SK-N-SH treated with all-trans-retinoic acid at 6 μM for 48 hours (cell line): ENCODE results near the gene SMCP.
A peak's percentile ranks its signal among the peaks of the same experiment; 100 is the strongest.

ENCODE experiments used
- ATAC-seq: fragments of 200-7000 bp; cut with Tn5 transposase; 3 replicates; pipeline ENCODE4 v1.9.1; 2020; ENCODE audit warnings: mild to moderate bottlenecking, moderate library complexity
- ARNTL ChIP-seq: fragments of 450-650 bp; formaldehyde crosslinking; IDR thresholded peaks from 2 replicates; pipeline ENCODE4 v1.5.0; 2020; ENCODE audit warnings: low read depth, mild to moderate bottlenecking, moderate library complexity, borderline replicate concordance
- CREB5 ChIP-seq: fragments of 250-450 bp; sonication (Bioruptor Pico); IDR thresholded peaks from 2 replicates; pipeline ENCODE4 v1.5.1; 2020; ENCODE audit warnings: low read depth, mild to moderate bottlenecking, moderate library complexity
- CSRNP3 ChIP-seq: fragments of 250-450 bp; sonication (Bioruptor Pico); IDR thresholded peaks from 2 replicates; pipeline ENCODE4 v1.5.1; 2021; ENCODE audit warnings: mild to moderate bottlenecking, moderate library complexity
- ESRRG ChIP-seq: fragments of 250-450 bp; sonication (Bioruptor Pico); IDR thresholded peaks from 2 replicates; pipeline ENCODE4 v1.6.1; 2021; ENCODE audit warnings: mild to moderate bottlenecking
- GLIS3 ChIP-seq: fragments of 250-450 bp; sonication (Bioruptor Pico); IDR thresholded peaks from 2 replicates; pipeline ENCODE4 v1.5.0; 2020; ENCODE audit warnings: mild to moderate bottlenecking, moderate library complexity
- ISL1 ChIP-seq: fragments of 250-450 bp; sonication (Bioruptor Pico); IDR thresholded peaks from 2 replicates; pipeline ENCODE4 v2.1.2; 2022; ENCODE audit warnings: mild to moderate bottlenecking, moderate library complexity
- OSR1 ChIP-seq: fragments of 250-450 bp; sonication (Bioruptor Pico); IDR thresholded peaks from 2 replicates; pipeline ENCODE4 v1.8.0; 2022; ENCODE audit warnings: moderate library complexity, mild to moderate bottlenecking, inconsistent platforms
- PATZ1 ChIP-seq: fragments of 250-450 bp; sonication (Bioruptor Pico); IDR thresholded peaks from 2 replicates; pipeline ENCODE4 v1.8.0; 2020; ENCODE audit warnings: mild to moderate bottlenecking, moderate library complexity, borderline replicate concordance
- PPARA ChIP-seq: fragments of 250-450 bp; sonication (Bioruptor Pico); IDR thresholded peaks from 2 replicates; pipeline ENCODE4 v1.5.0; 2020; ENCODE audit warnings: mild to moderate bottlenecking, borderline replicate concordance
- RARB ChIP-seq: fragments of 250-450 bp; sonication (Bioruptor Pico); IDR thresholded peaks from 2 replicates; pipeline ENCODE4 v1.8.0; 2021; ENCODE audit warnings: mild to moderate bottlenecking, moderate library complexity
- TCF4 ChIP-seq: fragments of 250-450 bp; sonication (Bioruptor Pico); IDR thresholded peaks from 2 replicates; pipeline ENCODE4 v1.8.0; 2021; ENCODE audit warnings: mild to moderate bottlenecking, moderate library complexity, borderline replicate concordance
- TOX ChIP-seq: fragments of 250-450 bp; sonication (Bioruptor Pico); IDR thresholded peaks from 2 replicates; pipeline ENCODE4 v1.8.0; 2021; ENCODE audit warnings: mild to moderate bottlenecking, moderate library complexity, borderline replicate concordance
- TSHZ2 ChIP-seq: fragments of 250-450 bp; sonication (Bioruptor Pico); IDR thresholded peaks from 2 replicates; pipeline ENCODE4 v1.5.0; 2020; ENCODE audit warnings: mild to moderate bottlenecking, moderate library complexity
- ZC3H10 ChIP-seq: fragments of 250-450 bp; sonication (Bioruptor Pico); IDR thresholded peaks from 2 replicates; pipeline ENCODE4 v1.5.1; 2021; ENCODE audit warnings: mild to moderate bottlenecking, moderate library complexity
- ZFP3 ChIP-seq: fragments of 250-450 bp; sonication (Bioruptor Pico); IDR thresholded peaks from 2 replicates; pipeline ENCODE4 v1.5.0; 2020; ENCODE audit warnings: mild to moderate bottlenecking, moderate library complexity
- ZFP30 ChIP-seq: fragments of 450-650 bp; formaldehyde crosslinking; IDR thresholded peaks from 2 replicates; pipeline ENCODE4 v1.5.0; 2022; ENCODE audit warnings: mild to moderate bottlenecking, moderate library complexity
- ZNF565 ChIP-seq: fragments of 450-650 bp; formaldehyde crosslinking; conservative IDR thresholded peaks from 2 replicates; pipeline ENCODE4 v1.5.0; 2020; ENCODE audit warnings: low read depth, mild to moderate bottlenecking, moderate library complexity
- ZNF8 ChIP-seq: fragments of 450-650 bp; formaldehyde crosslinking; IDR thresholded peaks from 2 replicates; pipeline ENCODE4 v1.5.0; 2020; ENCODE audit warnings: mild to moderate bottlenecking, moderate library complexity
- TF ChIP-seq, protein P1 (sequence below): fragments of 250-450 bp; sonication (Bioruptor Pico); IDR thresholded peaks from 2 replicates; pipeline ENCODE4 v1.8.0; 2021; ENCODE audit warnings: low read depth, mild to moderate bottlenecking, moderate library complexity, borderline replicate concordance

SMCP gene

GRCh38 chr1:152871731-152872126, 6.4 kb upstream of the SMCP start (continued):
- TF ChIP-seq TSHZ2 (no peak), PATZ1 (no peak)

- peak; percentile 52 for ATAC-seq
- TF ChIP-seq ZC3H10 = peak; percentile 10; the same call in 1 of the 2 replicates
- TF ChIP-seq PPARA (CRISPR knock-in tag) = no peak
Measured at GRCh38 chr1:152873495-152873894, 4.6 kb upstream of the SMCP start.

DNA sequence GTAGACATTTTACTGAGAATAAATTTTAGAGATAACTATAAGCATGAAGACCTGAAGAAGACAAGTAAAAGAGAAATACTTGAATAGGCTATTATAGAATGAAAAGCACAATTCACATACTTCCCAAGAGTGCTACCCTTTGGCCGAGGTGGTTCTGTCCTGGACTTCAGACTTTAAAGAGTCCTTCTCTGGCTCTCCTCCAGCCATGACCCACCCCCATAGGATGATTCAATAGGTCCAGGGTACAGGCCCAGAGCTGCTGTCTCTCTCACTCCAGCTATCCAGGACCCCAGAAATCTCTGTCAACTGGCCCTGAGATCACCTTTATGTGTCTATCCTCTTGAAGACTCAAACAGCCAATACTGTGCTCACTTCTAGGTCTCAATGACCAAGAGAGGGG, 1.3 kb upstream of the SMCP start:
- no peak for TF ChIP-seq TOX (CRISPR knock-in tag)
- no peak for TF ChIP-seq ZNF565
- no peak for TF ChIP-seq CREB5
- no peak for TF ChIP-seq ZC3H10
- TF ChIP-seq TSHZ2 = no peak
- TF ChIP-seq GLIS3 (CRISPR knock-in tag) = no peak
- TF ChIP-seq ZFP30 (CRISPR knock-in tag) = no peak
- TF ChIP-seq, protein P1, sequence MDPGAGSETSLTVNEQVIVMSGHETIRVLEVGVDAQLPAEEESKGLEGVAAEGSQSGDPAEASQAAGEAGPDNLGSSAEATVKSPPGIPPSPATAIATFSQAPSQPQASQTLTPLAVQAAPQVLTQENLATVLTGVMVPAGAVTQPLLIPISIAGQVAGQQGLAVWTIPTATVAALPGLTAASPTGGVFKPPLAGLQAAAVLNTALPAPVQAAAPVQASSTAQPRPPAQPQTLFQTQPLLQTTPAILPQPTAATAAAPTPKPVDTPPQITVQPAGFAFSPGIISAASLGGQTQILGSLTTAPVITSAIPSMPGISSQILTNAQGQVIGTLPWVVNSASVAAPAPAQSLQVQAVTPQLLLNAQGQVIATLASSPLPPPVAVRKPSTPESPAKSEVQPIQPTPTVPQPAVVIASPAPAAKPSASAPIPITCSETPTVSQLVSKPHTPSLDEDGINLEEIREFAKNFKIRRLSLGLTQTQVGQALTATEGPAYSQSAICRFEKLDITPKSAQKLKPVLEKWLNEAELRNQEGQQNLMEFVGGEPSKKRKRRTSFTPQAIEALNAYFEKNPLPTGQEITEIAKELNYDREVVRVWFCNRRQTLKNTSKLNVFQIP (CRISPR knock-in tag) = no peak
- no peak for TF ChIP-seq PPARA (CRISPR knock-in tag)
- TF ChIP-seq CSRNP3 (CRISPR knock-in tag) = no peak
- no peak for TF ChIP-seq ESRRG (CRISPR knock-in tag)
- TF ChIP-seq ZFP3 (CRISPR knock-in tag) = no peak
- no peak for TF ChIP-seq ISL1 (CRISPR knock-in tag)
- TF ChIP-seq TCF4 (CRISPR knock-in tag) = no peak
- no peak for TF ChIP-seq OSR1 (CRISPR knock-in tag)
- TF ChIP-seq RARB (CRISPR knock-in tag) = no peak
- no peak for TF ChIP-seq ZNF8
- no peak for TF ChIP-seq ARNTL (CRISPR knock-in tag)
- no peak for ATAC-seq
